WI38 (cell line): ENCODE results near the gene BTAF1.

Experiments
- H3K4me3 ChIP-seq: 2 replicates; pipeline ENCODE4 v1.5.1; 2011; ENCODE audit warnings: low read depth, mild to moderate bottlenecking, control low read depth, low read length
- CTCF ChIP-seq: IDR thresholded peaks from 2 replicates; pipeline ENCODE4 v1.5.1; 2012; ENCODE audit warnings: low read depth, mild to moderate bottlenecking, control low read depth, low read length

Gene BTAF1

GRCh38 chr10:91896212-91896756 lies 27.3 kb upstream of the BTAF1 start:
- TF ChIP-seq CTCF = no peak

GRCh38 chr10:91897421-91897820 lies 26.1 kb upstream of the BTAF1 start:
- no peak for TF ChIP-seq CTCF
- H3K4me3 ChIP-seq = no peak overlapping the region

More at GRCh38 chr10:91896212-91896756, 27.3 kb upstream of the BTAF1 start:
- no peak overlapping the region for H3K4me3 ChIP-seq

- H3K4me3 ChIP-seq = no peak overlapping the region
- TF ChIP-seq CTCF = no peak
Measured at GRCh38 chr10:91901784-91902677, 21.5 kb upstream of the BTAF1 start.

GRCh38 chr10:91907033-91907594 lies 16.5 kb upstream of the BTAF1 start:
- no peak overlapping the region for H3K4me3 ChIP-seq
- TF ChIP-seq CTCF = no peak

GRCh38 chr10:91907914-91908336 lies 15.6 kb upstream of the BTAF1 start:
- TF ChIP-seq CTCF = no peak
- H3K4me3 ChIP-seq = peak overlapping the region; percentile 72

GRCh38 chr10:91908337-91909116 lies 15.0 kb upstream of the BTAF1 start:
- no peak for TF ChIP-seq CTCF
- H3K4me3 ChIP-seq = peak overlapping the region; percentile 72
